Lower leg skin (tissue), 3 donors: ENCODE results near the gene CASKIN2.

Experiments used
- POLR2A ChIP-seq, 2 donors: fragments of 450-650 bp; IDR thresholded peaks; one replicate each; pipeline ENCODE4 v1.6.1; 2016 to 2017; ENCODE audit warnings: antibody characterized with exemption in 2 of 2, mild to moderate bottlenecking in 1 of 2, moderate library complexity in 1 of 2
- TF ChIP-seq, protein P1 (sequence below), 3 donors: fragments of 450-650 bp; IDR thresholded peaks; one replicate each; pipeline ENCODE4 v1.5.1; 2016; ENCODE audit warnings: antibody characterized with exemption in 3 of 3, mild to moderate bottlenecking in 3 of 3, moderate library complexity in 2 of 3

GRCh38 chr17:75494326-75494877 is 20.9 kb downstream of the CASKIN2 start:
- TF ChIP-seq, protein P1, sequence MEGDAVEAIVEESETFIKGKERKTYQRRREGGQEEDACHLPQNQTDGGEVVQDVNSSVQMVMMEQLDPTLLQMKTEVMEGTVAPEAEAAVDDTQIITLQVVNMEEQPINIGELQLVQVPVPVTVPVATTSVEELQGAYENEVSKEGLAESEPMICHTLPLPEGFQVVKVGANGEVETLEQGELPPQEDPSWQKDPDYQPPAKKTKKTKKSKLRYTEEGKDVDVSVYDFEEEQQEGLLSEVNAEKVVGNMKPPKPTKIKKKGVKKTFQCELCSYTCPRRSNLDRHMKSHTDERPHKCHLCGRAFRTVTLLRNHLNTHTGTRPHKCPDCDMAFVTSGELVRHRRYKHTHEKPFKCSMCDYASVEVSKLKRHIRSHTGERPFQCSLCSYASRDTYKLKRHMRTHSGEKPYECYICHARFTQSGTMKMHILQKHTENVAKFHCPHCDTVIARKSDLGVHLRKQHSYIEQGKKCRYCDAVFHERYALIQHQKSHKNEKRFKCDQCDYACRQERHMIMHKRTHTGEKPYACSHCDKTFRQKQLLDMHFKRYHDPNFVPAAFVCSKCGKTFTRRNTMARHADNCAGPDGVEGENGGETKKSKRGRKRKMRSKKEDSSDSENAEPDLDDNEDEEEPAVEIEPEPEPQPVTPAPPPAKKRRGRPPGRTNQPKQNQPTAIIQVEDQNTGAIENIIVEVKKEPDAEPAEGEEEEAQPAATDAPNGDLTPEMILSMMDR (IDR thresholded peaks at IDR 0.05) = no peak
- no peak for TF ChIP-seq POLR2A (IDR thresholded peaks at IDR 0.05)
